Activated CD4-positive, alpha-beta T cell treated with anti-CD3 and anti-CD28 coated beads for 36 hours (primary cell): ENCODE data around the gene PRRT1B. TPM values are rescaled to one million over a fixed set of nuclear protein-coding genes. Genes with fewer than 3 reads are reported as not detected.

Experiments
- ATAC-seq: fragments of 200-7000 bp; cut with Tn5 transposase; one replicate; pipeline ENCODE4 v1.10.0; 2021; ENCODE audit warnings: mild to moderate bottlenecking, moderate library complexity
- CTCF ChIA-PET: fragments of 350-600 bp; sonication (Branson Sonifier 250); formaldehyde crosslinking; loops from one replicate; lab custom pipeline; 2021; ENCODE audit warnings: antibody characterized with exemption; lab: Charles Lee
- POLR2A ChIA-PET: fragments of 350-600 bp; sonication (Branson Sonifier 250); formaldehyde crosslinking; loops from one replicate; lab custom pipeline; 2021; ENCODE audit warnings: antibody characterized with exemption, inconsistent platforms; lab: Charles Lee
- DNase-seq: peaks from one replicate; pipeline ENCODE4 v3.0.0-alpha.2; 2020
- H3K27ac Mint-ChIP-seq: one replicate; pipeline ENCODE4 v1.8.0; 2021; ENCODE audit warnings: mixed read lengths
- H3K27me3 Mint-ChIP-seq: one replicate; pipeline ENCODE4 v1.8.0; 2021; ENCODE audit warnings: mixed read lengths
- H3K36me3 Mint-ChIP-seq: one replicate; pipeline ENCODE4 v1.8.0; 2021; ENCODE audit warnings: low read depth, mixed read lengths
- H3K4me1 Mint-ChIP-seq: one replicate; pipeline ENCODE4 v1.8.0; 2021; ENCODE audit warnings: mixed read lengths
- H3K4me3 Mint-ChIP-seq: one replicate; pipeline ENCODE4 v1.8.0; 2021; ENCODE audit warnings: mild to moderate bottlenecking, moderate library complexity, mixed read lengths
- H3K9me3 Mint-ChIP-seq: one replicate; pipeline ENCODE4 v1.8.0; 2021; ENCODE audit warnings: low read depth, mixed read lengths
- intact Hi-C, 2 experiments: fragments of 100-400 bp; cut with DNase I in 1 of 2; cut with micrococcal nuclease in 1 of 2; formaldehyde crosslinking; loops; one replicate each; pipeline versions ENCODE4 v1.14.2 to v1.15.1; 2022 to 2024; cut with DNase I, micrococcal nuclease
- total RNA-seq, 2 experiments: library from RNA; stranded (reverse); gene quantifications; one replicate each; pipeline ENCODE4 v1.2.3, GENCODE V29; 2021

PRRT1B gene
- total RNA-seq, 2 experiments from 2014 or later, result not detected

DNA sequence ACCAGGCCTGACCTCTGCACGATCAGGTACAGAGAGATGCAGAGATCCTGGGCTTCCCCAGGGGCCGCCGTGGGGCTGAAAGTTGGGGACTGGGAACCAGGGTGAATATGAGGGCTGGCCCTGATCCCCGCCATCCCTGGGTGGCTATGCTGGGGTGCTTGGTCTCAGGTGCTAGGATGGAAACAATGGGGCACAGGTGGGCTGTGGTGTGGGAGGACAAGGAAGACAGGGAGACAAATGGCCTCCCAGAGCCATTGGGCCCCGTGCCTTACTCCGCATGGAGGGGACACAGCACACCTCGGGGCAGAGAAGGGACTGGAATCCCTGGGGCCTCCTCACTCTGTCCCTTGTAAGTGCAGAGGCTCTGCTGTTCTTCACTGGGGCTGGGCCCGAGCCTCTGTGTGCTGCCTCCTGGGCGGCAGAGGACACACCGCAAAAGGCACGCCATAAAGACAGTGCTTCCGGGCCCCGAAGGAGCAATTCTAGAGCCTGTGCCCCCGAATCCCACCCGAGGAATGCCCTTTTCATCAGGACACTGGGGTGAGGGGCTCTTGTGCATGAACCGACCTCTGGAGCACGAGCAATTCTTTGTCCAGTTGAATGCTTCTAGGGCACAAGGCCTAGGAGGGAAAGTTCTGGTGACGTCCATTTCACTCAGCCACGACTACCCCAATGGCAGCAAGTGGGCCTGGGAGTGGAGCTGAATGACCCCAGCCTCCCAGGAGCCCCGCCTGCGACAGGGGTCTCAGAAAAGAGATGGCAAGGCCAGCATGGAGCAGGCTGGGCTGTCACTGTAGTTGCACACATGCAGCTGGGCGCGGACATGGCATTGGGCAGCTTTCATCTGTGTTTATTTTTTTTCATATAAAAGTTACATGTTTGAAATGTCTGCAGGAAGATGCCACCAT lies 30.9 kb downstream of the PRRT1B start:
- no peak overlapping the region for H3K27ac Mint-ChIP-seq
- no peaks in the 10 kb centered on the region for H3K9me3 Mint-ChIP-seq
- DNase-seq, result no peak
- intact Hi-C loops, result no loop called here
- H3K36me3 Mint-ChIP-seq, result peaks cover 38% of the 10 kb centered on the region
- ChIA-PET POLR2A (no interaction called here), CTCF (interaction anchor here (0.7 to 1.0 kb wide), 2 partner anchors 9 to 21 kb away, joined by 3 read pairs; no protein-coding TSS in a partner anchor)
- ATAC-seq, result no peak
- H3K4me1 Mint-ChIP-seq, result peaks cover 23% of the 10 kb centered on the region
- H3K4me3 Mint-ChIP-seq, result no peak overlapping the region
- H3K27me3 Mint-ChIP-seq, result no peaks in the 10 kb centered on the region

DNA sequence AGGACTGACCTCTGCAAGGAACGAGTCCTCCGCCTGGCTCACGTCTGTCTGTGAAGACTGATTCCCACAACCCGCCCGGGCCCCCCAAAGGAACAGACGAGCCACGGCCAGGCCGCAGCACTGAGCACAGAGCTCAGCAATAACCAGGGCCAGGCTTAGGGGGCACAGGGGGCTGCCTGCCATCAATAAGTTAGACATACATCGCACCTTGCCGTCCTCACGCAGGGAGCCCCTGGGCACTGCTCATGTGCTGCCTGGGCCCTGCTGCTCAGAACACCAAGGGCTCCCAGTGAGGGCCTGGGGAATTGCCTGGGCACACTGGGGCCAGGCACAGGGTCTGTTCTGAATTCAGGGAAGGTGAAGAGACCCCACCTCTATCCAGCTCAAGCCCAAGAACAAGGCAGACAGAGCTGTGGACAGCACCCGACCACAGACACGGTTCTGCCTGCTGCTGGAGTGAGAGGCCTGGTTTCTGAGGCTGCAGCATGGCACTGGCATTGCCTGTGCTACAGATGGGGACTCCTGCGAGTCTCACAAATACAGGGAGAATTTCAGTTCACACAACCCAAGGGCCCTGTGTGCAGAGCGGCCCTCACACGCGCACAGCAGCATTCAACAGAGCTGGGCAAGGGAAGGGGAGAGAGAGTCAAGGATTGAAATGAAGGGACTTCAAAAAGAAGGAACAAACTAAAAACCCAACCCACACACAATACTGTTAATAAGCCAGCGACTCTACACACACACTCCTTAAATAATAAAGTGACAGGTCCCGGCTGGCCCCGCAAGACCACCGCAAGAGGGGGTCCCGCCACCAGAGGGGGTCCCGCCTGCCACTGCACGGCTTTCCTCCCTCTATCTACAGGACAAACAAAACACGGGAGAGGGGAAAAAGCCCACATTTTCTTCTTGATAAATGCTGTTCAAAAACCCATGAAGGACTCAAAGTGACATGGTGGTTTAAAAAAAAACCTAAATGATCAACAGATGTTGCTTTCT lies 32.0 kb downstream of the PRRT1B start:
- ChIA-PET CTCF (interaction anchor here (0.5 to 0.7 kb wide), 3 partner anchors 17 to 121 kb away, joined by 3 to 4 read pairs (median 3); no protein-coding TSS in a partner anchor), POLR2A (no interaction called here)
- H3K27ac Mint-ChIP-seq, result peak overlapping the region; percentile 78
- H3K27me3 Mint-ChIP-seq, result no peaks in the 10 kb centered on the region
- H3K36me3 Mint-ChIP-seq, result peaks cover 37% of the 10 kb centered on the region
- H3K4me3 Mint-ChIP-seq, result no peak overlapping the region
- ATAC-seq, result no peak
- intact Hi-C loops, result no loop called here
- no peaks in the 10 kb centered on the region for H3K9me3 Mint-ChIP-seq
- H3K4me1 Mint-ChIP-seq, result peaks cover 23% of the 10 kb centered on the region
- DNase-seq, result no peak

GRCh38 chr9:131578021-131578420 lies 32.7 kb downstream of the PRRT1B start:
- Mint-ChIP-seq H3K9me3 (no peaks in the 10 kb centered on the region), H3K27me3 (no peaks in the 10 kb centered on the region), H3K36me3 (peaks cover 32% of the 10 kb centered on the region), H3K27ac (peak overlapping the region; percentile 78), H3K4me1 (peaks cover 23% of the 10 kb centered on the region), H3K4me3 (no peak overlapping the region)
- ChIA-PET CTCF (interaction anchor here (1.7 kb wide), 1 partner anchor 167 kb away, joined by 7 read pairs; no protein-coding TSS in a partner anchor), POLR2A (no interaction called here)
- ATAC-seq (no peak), DNase-seq (no peak)
- intact Hi-C loops, result no loop called here

DNA sequence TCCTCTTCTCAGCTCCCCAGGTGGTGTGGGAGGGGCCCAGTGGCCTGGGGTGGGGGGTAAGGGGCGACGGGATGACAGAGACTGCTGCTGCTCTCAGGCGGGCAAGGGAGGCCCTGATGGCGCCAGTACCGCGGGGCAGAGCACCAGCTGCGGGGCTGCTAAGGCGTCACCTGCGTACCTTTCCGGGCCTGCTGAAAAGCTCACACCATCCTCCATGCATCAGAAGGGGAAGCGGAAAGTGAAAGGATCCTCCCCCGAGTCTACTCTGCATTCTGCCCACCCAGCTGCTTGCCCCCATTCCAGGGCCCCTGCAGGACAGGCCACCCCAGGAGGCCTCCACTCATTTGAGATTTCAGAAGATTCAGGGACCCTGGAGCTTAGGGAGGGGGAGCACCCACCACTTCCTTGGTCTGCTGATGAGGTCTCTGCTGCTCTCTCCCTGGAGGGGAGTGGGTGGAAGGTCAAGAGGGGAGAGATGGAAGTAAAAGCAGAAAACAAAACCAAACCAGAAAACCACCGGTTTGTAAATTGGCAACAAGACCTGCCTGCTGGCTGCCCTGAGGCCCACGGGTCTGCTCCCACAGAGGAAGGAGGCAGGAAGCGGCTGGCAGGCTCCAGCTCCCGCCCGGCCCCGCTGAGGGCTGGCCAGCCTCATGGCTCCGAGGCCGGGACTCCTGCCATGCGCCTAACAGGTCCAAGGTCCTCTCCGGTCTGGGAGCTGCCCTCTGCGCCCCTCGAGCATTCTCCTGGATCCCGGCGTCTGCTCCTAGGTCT lies 33.6 kb downstream of the PRRT1B start:
- Mint-ChIP-seq H3K9me3 (no peaks in the 10 kb centered on the region), H3K4me1 (peaks cover 23% of the 10 kb centered on the region), H3K4me3 (peak overlapping the region; percentile 43), H3K27me3 (no peaks in the 10 kb centered on the region), H3K27ac (peak overlapping the region; percentile 78), H3K36me3 (peaks cover 35% of the 10 kb centered on the region)
- peak; percentile 91 for ATAC-seq
- ChIA-PET POLR2A (interaction anchor here (0.6 to 0.7 kb wide), 2 partner anchors 12 to 34 kb away, joined by 3 to 6 read pairs; partner anchors contain the start of gene PRRT1B), CTCF (interaction anchor here (0.7 to 1.7 kb wide), 4 partner anchors 16 to 180 kb away, joined by 3 to 7 read pairs (median 4); no protein-coding TSS in a partner anchor)
- peak; percentile 68 for DNase-seq
- intact Hi-C loops, result no loop called here

DNA sequence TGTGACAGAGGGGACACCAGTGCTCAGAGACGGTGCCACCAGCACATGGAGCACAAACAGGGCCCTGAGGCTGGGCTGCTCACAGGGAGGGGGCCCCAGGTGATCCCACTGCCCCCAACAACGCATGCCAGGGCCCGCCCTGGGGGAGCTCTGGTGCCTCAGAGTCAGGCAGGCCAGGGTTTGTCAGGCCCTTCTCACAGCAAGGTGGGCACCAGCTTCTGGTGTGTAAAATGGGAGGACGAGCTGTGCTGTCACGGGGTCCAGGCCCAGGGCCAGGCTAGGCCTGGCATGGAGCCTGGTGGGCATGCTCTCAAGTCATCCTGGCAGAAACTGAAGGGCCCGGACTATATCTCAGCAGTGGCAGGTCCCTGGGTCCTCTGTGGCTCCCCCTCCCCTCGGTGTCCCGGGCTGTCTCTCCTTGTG lies 34.5 kb downstream of the PRRT1B start:
- no peaks in the 10 kb centered on the region for H3K9me3 Mint-ChIP-seq
- peak overlapping the region; percentile 78 for H3K27ac Mint-ChIP-seq
- no peaks in the 10 kb centered on the region for H3K27me3 Mint-ChIP-seq
- ATAC-seq (no peak), DNase-seq (no peak)
- intact Hi-C loops, result no loop called here
- POLR2A ChIA-PET, result interaction anchor here (0.6 kb wide), 2 partner anchors 35 to 673 kb away, joined by 4 to 6 read pairs; partner anchors contain the start of gene PRRT1B
- CTCF ChIA-PET, result interaction anchor here (0.5 to 1.7 kb wide), 3 partner anchors 9 to 165 kb away, joined by 3 to 7 read pairs (median 4); no protein-coding TSS in a partner anchor
- H3K4me3 Mint-ChIP-seq, result no peak overlapping the region
- H3K36me3 Mint-ChIP-seq, result peaks cover 36% of the 10 kb centered on the region
- H3K4me1 Mint-ChIP-seq, result peaks cover 27% of the 10 kb centered on the region

GRCh38 chr9:131580358-131580757 lies 35.0 kb downstream of the PRRT1B start:
- Mint-ChIP-seq H3K36me3 (peaks cover 38% of the 10 kb centered on the region), H3K27me3 (no peaks in the 10 kb centered on the region), H3K4me1 (peaks cover 33% of the 10 kb centered on the region), H3K27ac (no peak overlapping the region), H3K9me3 (no peaks in the 10 kb centered on the region), H3K4me3 (no peak overlapping the region)
- CTCF ChIA-PET, result interaction anchor here (0.5 to 1.1 kb wide), 3 partner anchors 9 to 167 kb away, joined by 3 to 4 read pairs (median 4); no protein-coding TSS in a partner anchor
- no peak for DNase-seq
- POLR2A ChIA-PET, result interaction anchor here (0.6 kb wide), 1 partner anchor 672 kb away, joined by 4 read pairs; no protein-coding TSS in a partner anchor
- ATAC-seq, result no peak
- intact Hi-C loops, result no loop called here

DNA sequence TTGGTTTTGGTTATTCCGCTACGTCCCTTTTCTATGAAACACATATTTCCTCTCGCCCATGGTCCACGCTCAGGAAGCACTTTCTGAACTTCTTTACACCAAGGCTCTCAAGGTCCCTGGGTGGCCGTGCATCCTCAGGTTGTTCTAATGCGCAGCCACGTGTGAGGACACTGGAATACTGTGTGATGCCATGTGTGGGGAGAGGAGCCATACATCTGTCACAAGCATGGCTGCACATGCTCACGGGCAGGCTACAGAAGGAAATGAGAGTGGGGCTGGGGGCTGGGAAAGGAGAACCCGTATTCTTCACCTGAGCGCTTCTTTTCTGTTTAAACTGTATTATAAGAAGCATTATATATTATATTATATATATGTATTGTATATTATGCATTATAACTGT lies 36.7 kb downstream of the PRRT1B start:
- ChIA-PET POLR2A (no interaction called here), CTCF (no interaction called here)
- H3K27me3 Mint-ChIP-seq, result no peaks in the 10 kb centered on the region
- intact Hi-C loops, result no loop called here
- no peaks in the 10 kb centered on the region for H3K9me3 Mint-ChIP-seq
- no peak overlapping the region for H3K27ac Mint-ChIP-seq
- no peak for ATAC-seq
- no peak overlapping the region for H3K4me3 Mint-ChIP-seq
- peaks cover 50% of the 10 kb centered on the region for H3K4me1 Mint-ChIP-seq
- H3K36me3 Mint-ChIP-seq, result peaks cover 40% of the 10 kb centered on the region
- DNase-seq, result no peak

DNA sequence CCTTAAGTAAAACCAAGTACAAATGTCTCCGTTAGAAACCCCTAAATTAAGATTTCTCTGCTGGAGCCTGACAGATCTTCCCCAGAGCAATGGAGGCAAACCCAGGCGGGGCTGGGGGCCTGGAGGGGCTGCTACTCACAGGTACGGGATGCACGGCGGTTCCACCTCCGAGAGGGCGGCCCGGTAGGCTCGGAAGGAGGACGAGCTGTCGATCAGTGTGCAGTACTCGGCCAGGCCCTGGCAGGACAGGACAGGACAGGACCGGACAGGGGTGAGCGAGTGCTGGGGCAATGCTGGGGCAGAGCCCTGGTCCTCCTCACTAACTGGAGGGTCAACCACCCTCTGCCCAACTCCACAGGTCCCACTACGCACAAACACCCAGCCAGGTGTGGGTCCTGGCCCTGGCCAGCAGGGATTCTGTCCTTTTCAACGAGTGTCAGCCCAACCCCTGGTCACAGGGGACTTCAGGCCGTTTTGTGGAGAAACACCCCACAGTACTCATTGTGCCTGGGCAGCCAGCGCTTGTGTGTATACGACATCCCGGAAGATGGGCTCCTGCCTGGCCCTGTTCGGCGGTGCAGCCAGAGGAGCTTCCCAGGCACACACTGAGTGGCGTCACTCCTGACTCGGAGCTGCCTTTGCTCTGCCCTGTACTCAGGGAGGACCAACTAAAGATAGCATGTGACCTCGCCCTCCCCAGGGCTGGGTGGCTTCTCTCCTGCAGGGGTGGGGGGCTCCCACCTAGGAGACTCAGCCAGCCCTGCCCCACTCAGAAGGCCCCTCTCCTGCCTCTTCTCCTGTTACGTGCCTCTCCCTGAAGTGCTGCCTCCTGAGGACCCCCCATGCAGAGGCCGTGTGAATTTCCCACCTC lies 37.4 kb downstream of the PRRT1B start:
- intact Hi-C loops, result no loop called here
- H3K27me3 Mint-ChIP-seq, result no peaks in the 10 kb centered on the region
- ATAC-seq, result no peak
- no peak overlapping the region for H3K4me3 Mint-ChIP-seq
- CTCF ChIA-PET, result no interaction called here
- no peak overlapping the region for H3K27ac Mint-ChIP-seq
- peaks cover 41% of the 10 kb centered on the region for H3K36me3 Mint-ChIP-seq
- H3K9me3 Mint-ChIP-seq, result no peaks in the 10 kb centered on the region
- no peak for DNase-seq
- POLR2A ChIA-PET, result no interaction called here
- peaks cover 50% of the 10 kb centered on the region for H3K4me1 Mint-ChIP-seq

DNA sequence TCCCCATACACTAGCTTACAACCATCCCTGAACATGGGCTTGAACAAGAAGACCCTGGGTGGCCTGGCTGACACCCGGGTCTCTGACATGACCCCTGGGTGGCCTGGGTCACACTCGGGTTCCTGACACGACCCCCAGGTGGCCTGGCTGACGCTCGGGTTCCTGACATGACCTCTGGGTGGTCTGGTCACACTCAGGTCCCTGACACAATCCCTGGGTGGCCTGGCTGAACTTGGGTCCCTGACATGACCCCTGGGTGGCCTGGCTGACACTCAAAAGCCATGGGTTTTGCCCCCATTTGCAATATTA lies 38.0 kb downstream of the PRRT1B start:
- POLR2A ChIA-PET, result no interaction called here
- no peaks in the 10 kb centered on the region for H3K9me3 Mint-ChIP-seq
- no peaks in the 10 kb centered on the region for H3K27me3 Mint-ChIP-seq
- intact Hi-C loops, result no loop called here
- peaks cover 40% of the 10 kb centered on the region for H3K36me3 Mint-ChIP-seq
- H3K4me1 Mint-ChIP-seq, result peaks cover 45% of the 10 kb centered on the region
- no peak overlapping the region for H3K4me3 Mint-ChIP-seq
- H3K27ac Mint-ChIP-seq, result no peak overlapping the region
- no peak for DNase-seq
- ATAC-seq, result no peak
- CTCF ChIA-PET, result no interaction called here
